Stimulated activated memory B cell treated with anti-CD40 and anti-IgM and Interleukin-4, amounts not matched to agents 10 μg/mL and 1 μg/mL and 100 μg/mL, for 72 hours (primary cell): ENCODE measurements around the gene SMOC2.

Experiments
- ATAC-seq: fragments of 150-1000 bp; cut with Tn5 transposase; 2 replicates; pipeline ENCODE4 v1.10.0; 2021
- H3K27ac Mint-ChIP-seq: one replicate; pipeline ENCODE4 v1.8.0; 2022; ENCODE audit warnings: mild to moderate bottlenecking, mixed read lengths
- H3K27me3 Mint-ChIP-seq: one replicate; pipeline ENCODE4 v1.8.0; 2022; ENCODE audit warnings: mixed read lengths
- H3K36me3 Mint-ChIP-seq: one replicate; pipeline ENCODE4 v1.8.0; 2022; ENCODE audit warnings: mixed read lengths
- H3K4me1 Mint-ChIP-seq: one replicate; pipeline ENCODE4 v1.8.0; 2022; ENCODE audit warnings: mixed read lengths
- H3K4me3 Mint-ChIP-seq: one replicate; pipeline ENCODE4 v1.8.0; 2022; ENCODE audit warnings: mild to moderate bottlenecking, moderate library complexity, mixed read lengths
- H3K9me3 Mint-ChIP-seq: one replicate; pipeline ENCODE4 v1.8.0; 2022; ENCODE audit warnings: mixed read lengths

SMOC2 gene

GRCh38 chr6:168716581-168716980 lies 275.6 kb downstream of the SMOC2 start:
- H3K4me3 Mint-ChIP-seq: no peak overlapping the region
- ATAC-seq: no peak
- no peaks in the 10 kb centered on the region for H3K4me1 Mint-ChIP-seq
- no peaks in the 10 kb centered on the region for H3K36me3 Mint-ChIP-seq
- no peaks in the 10 kb centered on the region for H3K9me3 Mint-ChIP-seq
- H3K27ac Mint-ChIP-seq: no peak overlapping the region
- H3K27me3 Mint-ChIP-seq: no peaks in the 10 kb centered on the region

DNA sequence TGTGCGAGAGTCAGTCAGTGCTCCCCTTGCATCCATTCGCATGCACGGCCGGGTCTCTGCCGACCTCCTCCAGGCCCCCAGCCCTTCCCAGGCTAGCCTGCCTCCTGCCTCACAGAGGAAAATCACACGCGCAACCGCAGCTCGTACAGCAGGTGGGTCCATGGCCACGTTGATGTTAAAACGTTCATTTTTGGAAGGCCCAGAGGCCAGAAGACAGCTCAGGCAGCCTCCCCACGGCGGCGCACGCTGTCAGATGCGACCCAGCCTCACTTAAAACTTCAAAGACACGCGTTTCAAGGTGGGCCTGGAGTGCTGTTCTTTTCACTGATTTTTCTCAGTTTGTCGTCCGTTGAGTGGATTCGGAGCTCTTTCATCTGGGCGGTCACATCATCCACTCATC lies 276.5 kb downstream of the SMOC2 start:
- Mint-ChIP-seq H3K27me3 (no peaks in the 10 kb centered on the region), H3K4me3 (no peak overlapping the region), H3K36me3 (no peaks in the 10 kb centered on the region), H3K9me3 (no peaks in the 10 kb centered on the region), H3K4me1 (no peaks in the 10 kb centered on the region), H3K27ac (no peak overlapping the region)
- ATAC-seq: no peak
